ENCODE measurements around the gene RAB44. TPM values are rescaled to one million over a fixed set of nuclear protein-coding genes. Genes with fewer than 3 reads are reported as not detected.

Gene RAB44, protein sequence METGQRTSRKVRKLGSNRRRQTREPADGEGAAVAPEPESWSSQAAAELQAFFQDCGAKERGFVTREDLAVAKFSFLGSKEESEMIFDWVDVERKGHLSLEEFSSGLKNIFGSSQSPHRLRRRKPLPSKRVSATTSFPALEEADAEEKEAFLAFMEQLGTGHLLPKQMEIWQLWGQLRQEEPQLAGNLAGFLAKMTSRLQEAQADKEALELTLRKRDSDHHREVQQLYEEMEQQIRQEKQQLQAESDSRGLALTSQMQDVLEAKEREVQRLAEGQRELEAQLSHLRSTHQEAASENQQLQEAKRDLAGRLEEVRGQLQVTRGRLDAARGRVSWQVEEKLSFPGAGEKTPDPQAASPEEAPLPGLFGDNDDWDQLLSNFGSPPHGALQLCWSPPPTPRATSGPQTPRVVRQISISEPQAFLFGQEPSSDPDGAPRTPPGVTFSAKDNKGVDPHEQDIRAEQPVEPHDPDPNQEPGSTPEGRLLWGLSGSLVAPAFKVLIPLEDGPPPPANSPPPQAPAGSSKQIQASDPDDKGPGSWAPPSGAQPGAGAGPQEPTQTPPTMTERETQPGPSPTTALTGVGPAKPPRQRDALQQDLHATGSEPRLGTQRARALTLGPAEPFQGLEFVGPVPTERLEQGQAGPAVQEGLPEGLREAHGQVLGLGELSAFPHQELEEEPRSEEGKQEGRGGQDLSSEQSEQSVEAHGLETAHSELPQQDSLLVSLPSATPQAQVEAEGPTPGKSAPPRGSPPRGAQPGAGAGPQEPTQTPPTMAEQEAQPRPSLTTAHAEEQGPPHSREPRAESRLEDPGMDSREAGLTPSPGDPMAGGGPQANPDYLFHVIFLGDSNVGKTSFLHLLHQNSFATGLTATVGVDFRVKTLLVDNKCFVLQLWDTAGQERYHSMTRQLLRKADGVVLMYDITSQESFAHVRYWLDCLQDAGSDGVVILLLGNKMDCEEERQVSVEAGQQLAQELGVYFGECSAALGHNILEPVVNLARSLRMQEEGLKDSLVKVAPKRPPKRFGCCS
- not detected in 2 replicates for total RNA-seq

DNA sequence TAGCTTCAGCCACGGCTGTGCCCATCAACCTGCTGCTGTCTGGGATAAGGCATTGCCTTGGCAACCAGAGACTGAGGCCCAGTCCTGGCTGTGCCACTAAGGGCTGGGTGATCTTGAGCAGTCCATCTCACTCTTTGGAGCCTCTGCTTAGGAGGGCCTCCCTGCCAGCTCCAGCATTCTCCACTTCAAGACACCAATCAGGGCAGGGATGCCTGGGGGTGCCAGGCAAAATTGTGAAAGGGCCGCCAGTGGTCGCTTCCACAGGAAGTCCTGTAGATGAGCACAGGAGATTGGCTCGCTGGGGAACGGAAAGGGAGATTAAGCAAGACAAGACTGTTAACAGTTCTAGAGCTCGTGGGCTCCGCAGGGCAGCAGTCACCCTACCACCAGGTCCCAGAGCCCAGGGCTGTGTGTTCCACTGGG is at the start of gene RAB44:
Gene RAB44, plus strand, starts transcription at position 346 of the 423 bp plus-strand sequence. CDS start 6,410 bp downstream, outside the sequence.

DNA sequence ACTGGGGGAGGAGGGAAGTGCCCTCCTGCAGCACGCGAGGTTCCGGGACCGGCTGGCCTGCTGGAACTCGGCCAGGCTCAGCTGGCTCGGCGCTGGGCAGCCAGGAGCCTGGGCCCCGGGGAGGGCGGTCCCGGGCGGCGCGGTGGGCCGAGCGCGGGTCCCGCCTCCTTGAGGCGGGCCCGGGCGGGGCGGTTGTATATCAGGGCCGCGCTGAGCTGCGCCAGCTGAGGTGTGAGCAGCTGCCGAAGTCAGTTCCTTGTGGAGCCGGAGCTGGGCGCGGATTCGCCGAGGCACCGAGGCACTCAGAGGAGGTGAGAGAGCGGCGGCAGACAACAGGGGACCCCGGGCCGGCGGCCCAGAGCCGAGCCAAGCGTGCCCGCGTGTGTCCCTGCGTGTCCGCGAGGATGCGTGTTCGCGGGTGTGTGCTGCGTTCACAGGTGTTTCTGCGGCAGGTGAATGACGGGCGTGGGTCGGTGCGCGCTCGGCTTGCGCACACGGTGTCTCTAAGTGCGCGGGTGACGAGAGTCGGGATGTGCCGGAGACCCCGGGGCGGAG is 19.1 kb upstream of the RAB44 start, which contains the start of gene CDKN1A:
Gene CDKN1A, plus strand, starts transcription at position 227 of the 555 bp plus-strand sequence. CDS start 5,388 bp downstream, outside the sequence.

Other genes starting within 250 kb of the RAB44 start
- gene STK38, start 150.3 kb upstream of the RAB44 start, total RNA-seq = 25.0 and 34.3 TPM in 2 replicates
- 134 and 175 TPM in 2 replicates for gene SRSF3, start 103.5 kb upstream of the RAB44 start, total RNA-seq
- gene CDKN1A, start 19.1 kb upstream of the RAB44 start, total RNA-seq = 217 and 333 TPM in 2 replicates
- 0.09 and 11.4 TPM in 2 replicates for gene CPNE5, start 141.6 kb downstream of the RAB44 start, total RNA-seq
- gene PPIL1, start 177.0 kb downstream of the RAB44 start, total RNA-seq = 16.5 and 26.5 TPM in 2 replicates
- 31.2 and 31.8 TPM in 2 replicates for gene C6orf89, start 188.1 kb downstream of the RAB44 start, total RNA-seq